ENCODE results near the gene AZU1. TPM values are rescaled to one million over a fixed set of nuclear protein-coding genes. Genes with fewer than 3 reads are reported as not detected.
A peak's percentile ranks its signal among the peaks of the same experiment; 100 is the strongest.

Gene AZU1
- total and polyA plus RNA-seq, 8 donors = 1.3 to 4.7 (median 2.3) TPM

- Histone ChIP-seq H3K4me3 (no peak overlapping the region), H3K36me3 (peaks cover 0 to 46% of the 10 kb centered on the region in 2 donors), H3K4me1 (peaks cover 0 to 32% of the 10 kb centered on the region in 2 donors), H3K27ac (peak overlapping the region in 1 of 2 donors; percentile 78), H3K27me3 (no peaks in the 10 kb centered on the region), H3K9me3 (no peaks in the 10 kb centered on the region)
- TF ChIP-seq CTCF (IDR thresholded peaks at IDR 0.05) = no peak
- intact Hi-C loops (cut with DNase I) = no loop called here
- ATAC-seq (no peak), DNase-seq (no peak)
Measured at GRCh38 chr19:868458-869244, 41.0 kb downstream of the AZU1 start.

- DNase-seq = peak in 3 of 4 donors; percentile 80 to 91 (median 83)
- H3K9me3 ChIP-seq = no peaks in the 10 kb centered on the region
- H3K27me3 ChIP-seq = no peaks in the 10 kb centered on the region
- H3K27ac ChIP-seq = peak overlapping the region; percentile 37 to 78
- peaks cover 0 to 25% of the 10 kb centered on the region in 2 donors for H3K4me1 ChIP-seq
- ATAC-seq = peak; percentile 63
- peaks cover 0 to 55% of the 10 kb centered on the region in 2 donors for H3K36me3 ChIP-seq
- no peak overlapping the region for H3K4me3 ChIP-seq
- intact Hi-C loops (cut with DNase I) = no loop called here
- no peak for TF ChIP-seq CTCF (IDR thresholded peaks at IDR 0.05)
Measured at GRCh38 chr19:869245-870177, 41.9 kb downstream of the AZU1 start.

GRCh38 chr19:870314-870713 lies 42.7 kb downstream of the AZU1 start:
- no peak for DNase-seq
- H3K27me3 ChIP-seq = no peaks in the 10 kb centered on the region
- peaks cover 0 to 63% of the 10 kb centered on the region in 2 donors for H3K36me3 ChIP-seq
- H3K4me3 ChIP-seq = no peak overlapping the region
- no peaks in the 10 kb centered on the region for H3K9me3 ChIP-seq
- no peak for ATAC-seq
- intact Hi-C loops (cut with DNase I) = no loop called here
- TF ChIP-seq CTCF (IDR thresholded peaks at IDR 0.05) = no peak
- peaks cover 0 to 25% of the 10 kb centered on the region in 2 donors for H3K4me1 ChIP-seq
- peak overlapping the region in 1 of 2 donors; percentile 78 for H3K27ac ChIP-seq

- peaks cover 0 to 69% of the 10 kb centered on the region in 2 donors for H3K36me3 ChIP-seq
- H3K27ac ChIP-seq = peak overlapping the region in 1 of 2 donors; percentile 3
Measured at GRCh38 chr19:870963-871401, 43.3 kb downstream of the AZU1 start.

More at GRCh38 chr19:870963-871401, 43.3 kb downstream of the AZU1 start:
- no peak for ATAC-seq
- no peak for TF ChIP-seq CTCF (IDR thresholded peaks at IDR 0.05)
- intact Hi-C loops (cut with DNase I) = no loop called here
- Histone ChIP-seq H3K9me3 (no peaks in the 10 kb centered on the region), H3K4me1 (peaks cover 0 to 25% of the 10 kb centered on the region in 2 donors), H3K27me3 (no peaks in the 10 kb centered on the region), H3K4me3 (no peak overlapping the region)
- DNase-seq = peak in 2 of 4 donors; percentile 67 to 82
